Measurements from ENCODE around the gene NKIRAS1. TPM values are rescaled to one million over a fixed set of nuclear protein-coding genes. Genes with fewer than 3 reads are reported as not detected.

NKIRAS1 gene
- total RNA-seq, 1 donor from 2014 or later = 1.6 TPM

Other genes with a start within 250 kb of the NKIRAS1 start
- gene UBE2E1, start 111.0 kb downstream of the NKIRAS1 start, total RNA-seq = 68.5 and 70.7 TPM in 2 replicates
- gene RPL15, start 142 bp upstream of the NKIRAS1 start, total RNA-seq = 1,503 and 1,504 TPM in 2 replicates
- gene NR1D2, start 28.3 kb upstream of the NKIRAS1 start, total RNA-seq = 2.3 and 2.5 TPM in 2 replicates

All from T-helper 2 cell treated with Interferon-gamma antibody and Interleukin-4, amounts not matched to agents 100 ng/mL and 5 ng/mL, for 36 hours (primary cell).